ENCODE data around the gene SLFNL1. TPM values are rescaled to one million over a fixed set of nuclear protein-coding genes. Genes with fewer than 3 reads are reported as not detected.

Gene SLFNL1
- total RNA-seq, 2 experiments from 2014 or later = 0.49 to 0.82 TPM

DNA sequence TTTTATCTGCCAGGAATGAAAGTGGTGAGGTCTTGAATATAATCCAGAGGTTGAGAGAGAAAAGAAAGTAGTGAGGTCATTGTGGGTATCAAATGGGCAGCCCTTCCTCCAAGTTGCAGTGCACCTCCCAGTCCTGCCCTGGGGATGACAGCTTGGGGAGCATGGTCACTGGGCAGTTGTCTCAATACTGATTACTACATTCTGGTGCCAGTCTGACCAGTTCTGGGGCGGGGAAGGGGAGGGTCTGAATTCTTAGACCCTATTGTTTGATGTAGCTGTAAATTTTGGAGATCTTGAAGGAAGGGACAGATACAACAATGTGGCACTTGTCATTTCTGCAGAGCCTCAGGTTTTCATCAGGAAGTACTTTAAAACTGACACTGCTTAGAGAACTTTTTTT lies 11.2 kb downstream of the SLFNL1 start:
- ChIA-PET CTCF (ENCODE audit: unreplicated experiment) (no interaction called here), POLR2A (no interaction called here)
- Histone ChIP-seq H3K9me2 (ENCODE audit: insufficient read depth, low read length) (no peaks in the 10 kb centered on the region), H3K4me3 (ENCODE audit: low read depth, low read length, poor library complexity, severe bottlenecking) (no peak overlapping the region), H3K9me3 (ENCODE audit: low read length) (no peaks in the 10 kb centered on the region), H2AFZ (ENCODE audit: low read length) (no peak overlapping the region), H3K27ac (ENCODE audit: low read depth, low read length, poor library complexity, severe bottlenecking) (no peak overlapping the region), H3K79me2 (ENCODE audit: insufficient read depth, low read depth, low read length) (no peaks in the 10 kb centered on the region), H3K4me1 (ENCODE audit: insufficient read depth, low read length, poor library complexity, severe bottlenecking) (peaks cover 10% of the 10 kb centered on the region), H3K4me2 (ENCODE audit: low read length) (no peak overlapping the region), H3K36me3 (ENCODE audit: insufficient read depth, low read length) (peaks cover 98% of the 10 kb centered on the region), H4K20me1 (ENCODE audit: insufficient read depth, low read length) (no peaks in the 10 kb centered on the region)
- intact Hi-C loops (cut with micrococcal nuclease; ENCODE audit: unreplicated experiment) = no loop called here
- no peak for TF ChIP-seq EZH2phosphoT487 (IDR thresholded peaks at IDR 0.05; ENCODE audit: borderline replicate concordance, low read depth, low read length)
- TF ChIP-seq, protein P1, sequence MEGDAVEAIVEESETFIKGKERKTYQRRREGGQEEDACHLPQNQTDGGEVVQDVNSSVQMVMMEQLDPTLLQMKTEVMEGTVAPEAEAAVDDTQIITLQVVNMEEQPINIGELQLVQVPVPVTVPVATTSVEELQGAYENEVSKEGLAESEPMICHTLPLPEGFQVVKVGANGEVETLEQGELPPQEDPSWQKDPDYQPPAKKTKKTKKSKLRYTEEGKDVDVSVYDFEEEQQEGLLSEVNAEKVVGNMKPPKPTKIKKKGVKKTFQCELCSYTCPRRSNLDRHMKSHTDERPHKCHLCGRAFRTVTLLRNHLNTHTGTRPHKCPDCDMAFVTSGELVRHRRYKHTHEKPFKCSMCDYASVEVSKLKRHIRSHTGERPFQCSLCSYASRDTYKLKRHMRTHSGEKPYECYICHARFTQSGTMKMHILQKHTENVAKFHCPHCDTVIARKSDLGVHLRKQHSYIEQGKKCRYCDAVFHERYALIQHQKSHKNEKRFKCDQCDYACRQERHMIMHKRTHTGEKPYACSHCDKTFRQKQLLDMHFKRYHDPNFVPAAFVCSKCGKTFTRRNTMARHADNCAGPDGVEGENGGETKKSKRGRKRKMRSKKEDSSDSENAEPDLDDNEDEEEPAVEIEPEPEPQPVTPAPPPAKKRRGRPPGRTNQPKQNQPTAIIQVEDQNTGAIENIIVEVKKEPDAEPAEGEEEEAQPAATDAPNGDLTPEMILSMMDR (conservative IDR thresholded peaks at IDR 0.05; ENCODE audit: low read length) = no peak
- no TSS peak for BruUV-seq (replicated peaks)
- DNase-seq (ENCODE audit: low spot score) = no peak

DNA sequence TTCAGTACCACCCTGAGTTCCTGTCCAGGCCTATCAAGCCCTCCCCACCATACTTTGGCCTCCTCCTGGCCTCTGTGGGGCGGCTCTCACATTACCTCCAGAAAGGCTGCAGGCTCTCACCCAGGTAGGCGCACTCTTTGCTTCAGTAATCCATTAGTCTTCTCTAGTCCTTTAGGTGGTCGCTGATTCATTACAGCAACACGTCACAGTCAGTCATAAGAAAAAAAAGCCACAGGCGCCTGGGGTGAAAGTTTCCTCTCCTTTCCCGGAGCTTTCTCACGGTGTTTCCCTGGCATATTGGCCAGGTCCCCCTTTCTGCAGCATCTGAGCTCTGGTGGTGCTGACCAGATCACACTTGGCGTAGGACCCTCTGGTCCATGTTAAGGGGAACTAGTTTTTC lies 12.1 kb downstream of the SLFNL1 start:
- Histone ChIP-seq H4K20me1 (ENCODE audit: insufficient read depth, low read length) (no peaks in the 10 kb centered on the region), H3K27ac (ENCODE audit: low read depth, low read length, poor library complexity, severe bottlenecking) (no peak overlapping the region), H3K9me3 (ENCODE audit: low read length) (no peaks in the 10 kb centered on the region), H3K4me3 (ENCODE audit: low read depth, low read length, poor library complexity, severe bottlenecking) (no peak overlapping the region), H3K4me2 (ENCODE audit: low read length) (no peak overlapping the region), H3K9me2 (ENCODE audit: insufficient read depth, low read length) (no peaks in the 10 kb centered on the region), H3K4me1 (ENCODE audit: insufficient read depth, low read length, poor library complexity, severe bottlenecking) (peaks cover under 1% of the 10 kb centered on the region), H2AFZ (ENCODE audit: low read length) (no peak overlapping the region), H3K79me2 (ENCODE audit: insufficient read depth, low read depth, low read length) (no peaks in the 10 kb centered on the region), H3K36me3 (ENCODE audit: insufficient read depth, low read length) (peaks cover 98% of the 10 kb centered on the region)
- no TSS peak for BruUV-seq (replicated peaks)
- intact Hi-C loops (cut with micrococcal nuclease; ENCODE audit: unreplicated experiment) = no loop called here
- no peak for DNase-seq (ENCODE audit: low spot score)
- no peak for TF ChIP-seq EZH2phosphoT487 (IDR thresholded peaks at IDR 0.05; ENCODE audit: borderline replicate concordance, low read depth, low read length)
- TF ChIP-seq, protein P1 (conservative IDR thresholded peaks at IDR 0.05; ENCODE audit: low read length) = no peak
- CTCF ChIA-PET (ENCODE audit: unreplicated experiment) = no interaction called here
- POLR2A ChIA-PET = no interaction called here

DNA sequence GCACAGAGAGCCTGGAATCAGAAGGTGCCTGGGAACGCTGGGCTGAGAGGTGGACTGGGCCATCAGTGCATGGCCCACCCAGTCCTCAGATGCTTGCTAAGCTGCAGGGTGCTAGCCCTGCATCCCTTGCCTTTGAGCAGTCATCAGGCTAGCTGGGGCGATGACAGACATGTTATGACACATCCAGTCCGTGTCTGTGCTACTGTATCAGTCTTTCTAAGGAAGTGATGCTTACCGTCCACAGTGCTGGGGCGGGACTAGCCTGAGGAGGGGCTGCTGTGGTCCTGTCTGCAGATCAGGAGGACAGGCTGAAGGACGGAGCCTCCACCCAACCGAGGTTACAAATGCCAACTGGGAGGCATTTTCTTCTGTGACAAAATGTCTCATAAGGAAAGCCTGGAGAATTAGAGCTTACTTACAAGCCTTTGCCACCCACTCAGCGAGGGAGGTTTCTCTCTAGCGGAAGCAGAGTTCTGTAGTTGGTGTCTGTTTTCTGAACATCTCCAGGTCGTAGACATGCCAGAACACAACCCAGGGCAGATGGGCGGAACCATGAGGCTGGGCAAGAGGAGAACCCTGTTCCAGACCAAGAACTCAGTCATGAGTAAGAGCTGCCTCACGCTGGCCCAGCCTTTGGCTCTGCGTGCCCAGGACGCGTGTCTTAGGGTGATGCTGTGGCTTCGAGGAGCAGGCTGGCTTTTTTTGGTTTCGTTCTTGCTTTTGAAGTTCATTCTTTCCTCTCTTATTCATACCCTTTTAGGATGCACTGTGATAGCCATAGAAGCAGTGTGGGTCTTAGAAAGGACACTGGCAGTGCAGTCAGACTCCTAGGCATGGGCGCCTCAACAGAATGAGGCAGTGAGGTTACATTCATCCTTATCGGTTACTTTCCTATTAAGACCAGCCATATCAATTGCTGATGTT lies 14.3 kb downstream of the SLFNL1 start:
- Histone ChIP-seq H2AFZ (ENCODE audit: low read length) (no peak overlapping the region), H4K20me1 (ENCODE audit: insufficient read depth, low read length) (no peaks in the 10 kb centered on the region), H3K27ac (ENCODE audit: low read depth, low read length, poor library complexity, severe bottlenecking) (no peak overlapping the region), H3K4me1 (ENCODE audit: insufficient read depth, low read length, poor library complexity, severe bottlenecking) (no peaks in the 10 kb centered on the region), H3K9me2 (ENCODE audit: insufficient read depth, low read length) (no peaks in the 10 kb centered on the region), H3K9me3 (ENCODE audit: low read length) (no peaks in the 10 kb centered on the region), H3K79me2 (ENCODE audit: insufficient read depth, low read depth, low read length) (no peaks in the 10 kb centered on the region), H3K36me3 (ENCODE audit: insufficient read depth, low read length) (peaks cover 100% of the 10 kb centered on the region), H3K4me3 (ENCODE audit: low read depth, low read length, poor library complexity, severe bottlenecking) (no peak overlapping the region), H3K4me2 (ENCODE audit: low read length) (no peak overlapping the region)
- DNase-seq (ENCODE audit: low spot score) = no peak
- BruUV-seq (replicated peaks) = no TSS peak
- TF ChIP-seq, protein P1 (conservative IDR thresholded peaks at IDR 0.05; ENCODE audit: low read length) = no peak
- no peak for TF ChIP-seq EZH2phosphoT487 (IDR thresholded peaks at IDR 0.05; ENCODE audit: borderline replicate concordance, low read depth, low read length)
- CTCF ChIA-PET (ENCODE audit: unreplicated experiment) = no interaction called here
- intact Hi-C loops (cut with micrococcal nuclease; ENCODE audit: unreplicated experiment) = no loop called here
- POLR2A ChIA-PET = no interaction called here

Data from OCI-LY7 (cell line).